ENCODE data around the gene BRSK2. TPM values are rescaled to one million over a fixed set of nuclear protein-coding genes. Genes with fewer than 3 reads are reported as not detected.

The BRSK2 gene
- total RNA-seq, 1 donor from 2014 or later = 4.0 TPM

- H3K36me3 Mint-ChIP-seq (ENCODE audit: low read depth, unreplicated experiment) = peaks cover 7% of the 10 kb centered on the region
- H3K9me3 Mint-ChIP-seq (ENCODE audit: unreplicated experiment) = no peaks in the 10 kb centered on the region
- no peak for TF ChIP-seq CTCF (IDR thresholded peaks at IDR 0.05; ENCODE audit: unreplicated experiment)
- H3K27me3 Mint-ChIP-seq (ENCODE audit: unreplicated experiment) = peaks cover 10% of the 10 kb centered on the region
- no peak overlapping the region for H3K27ac Mint-ChIP-seq (ENCODE audit: unreplicated experiment)
- no peak overlapping the region for H3K4me3 Mint-ChIP-seq (ENCODE audit: unreplicated experiment)
- DNase-seq (ENCODE audit: low spot score) = no peak
- H3K4me1 Mint-ChIP-seq (ENCODE audit: unreplicated experiment) = peaks cover 2% of the 10 kb centered on the region
Observed at GRCh38 chr11:1472180-1473005, 82.7 kb downstream of the BRSK2 start.

DNA sequence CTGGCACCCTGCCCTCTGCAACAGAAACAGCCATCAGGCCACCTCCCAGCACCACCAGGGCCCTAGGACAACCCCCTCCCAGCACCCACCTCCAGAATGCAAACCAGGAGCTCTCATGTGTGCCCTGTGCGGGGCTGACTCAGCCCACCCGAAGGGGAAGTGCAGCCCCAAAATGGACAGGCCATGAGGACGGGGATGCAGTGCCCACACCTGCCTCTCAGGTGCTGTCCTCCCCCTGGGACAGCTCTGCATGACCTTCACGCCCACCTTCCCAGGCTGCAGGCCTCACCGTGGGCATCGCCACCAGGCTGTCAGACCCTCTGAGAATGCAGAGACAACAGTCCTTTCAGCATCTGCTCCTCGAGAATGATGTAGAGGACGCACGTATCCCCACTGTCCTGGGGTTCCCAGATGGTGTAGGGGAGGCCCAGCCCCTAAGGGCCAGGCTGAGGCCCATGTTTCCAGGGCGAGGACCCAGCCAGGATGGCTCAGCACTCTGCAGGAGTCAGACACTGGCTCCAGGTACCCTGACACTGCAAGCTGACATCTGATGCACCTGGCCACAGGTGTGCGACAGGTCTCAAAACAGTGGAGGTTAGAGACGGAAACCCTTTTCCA is 83.4 kb downstream of the BRSK2 start:
- Mint-ChIP-seq H3K9me3 (ENCODE audit: unreplicated experiment) (no peaks in the 10 kb centered on the region), H3K4me3 (ENCODE audit: unreplicated experiment) (no peak overlapping the region), H3K36me3 (ENCODE audit: low read depth, unreplicated experiment) (peaks cover 7% of the 10 kb centered on the region), H3K27ac (ENCODE audit: unreplicated experiment) (no peak overlapping the region), H3K4me1 (ENCODE audit: unreplicated experiment) (no peaks in the 10 kb centered on the region), H3K27me3 (ENCODE audit: unreplicated experiment) (peaks cover 7% of the 10 kb centered on the region)
- no peak for TF ChIP-seq CTCF (IDR thresholded peaks at IDR 0.05; ENCODE audit: unreplicated experiment)
- DNase-seq (ENCODE audit: low spot score) = no peak

DNA sequence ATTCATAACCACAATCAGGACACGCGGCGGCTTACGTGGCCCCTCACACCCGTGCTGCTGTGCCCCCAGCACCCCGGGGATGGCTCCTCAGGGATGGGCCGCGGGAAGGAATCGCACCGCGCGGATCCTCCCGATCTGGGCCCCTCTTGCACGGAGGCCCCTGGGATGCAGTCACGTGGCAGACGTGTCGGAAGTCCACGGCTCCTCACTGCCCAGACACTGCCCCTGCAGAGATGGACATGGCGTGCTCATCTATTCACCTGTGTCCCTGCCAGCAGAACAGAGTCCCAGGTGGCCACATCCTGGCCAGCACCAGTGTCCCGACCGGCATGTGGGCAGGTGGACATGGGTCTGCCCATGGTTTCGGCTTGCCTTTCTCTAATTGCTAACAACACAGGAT is 84.1 kb downstream of the BRSK2 start:
- no peaks in the 10 kb centered on the region for H3K4me1 Mint-ChIP-seq (ENCODE audit: unreplicated experiment)
- H3K9me3 Mint-ChIP-seq (ENCODE audit: unreplicated experiment) = no peaks in the 10 kb centered on the region
- H3K4me3 Mint-ChIP-seq (ENCODE audit: unreplicated experiment) = no peak overlapping the region
- peaks cover 9% of the 10 kb centered on the region for H3K36me3 Mint-ChIP-seq (ENCODE audit: low read depth, unreplicated experiment)
- no peak for DNase-seq (ENCODE audit: low spot score)
- no peak for TF ChIP-seq CTCF (IDR thresholded peaks at IDR 0.05; ENCODE audit: unreplicated experiment)
- no peak overlapping the region for H3K27ac Mint-ChIP-seq (ENCODE audit: unreplicated experiment)
- H3K27me3 Mint-ChIP-seq (ENCODE audit: unreplicated experiment) = peaks cover 7% of the 10 kb centered on the region

GRCh38 chr11:1475841-1476240 is 86.1 kb downstream of the BRSK2 start:
- Mint-ChIP-seq H3K27ac (ENCODE audit: unreplicated experiment) (no peak overlapping the region), H3K27me3 (ENCODE audit: unreplicated experiment) (peaks cover 7% of the 10 kb centered on the region), H3K4me3 (ENCODE audit: unreplicated experiment) (no peak overlapping the region), H3K4me1 (ENCODE audit: unreplicated experiment) (no peaks in the 10 kb centered on the region), H3K36me3 (ENCODE audit: low read depth, unreplicated experiment) (peaks cover 12% of the 10 kb centered on the region), H3K9me3 (ENCODE audit: unreplicated experiment) (no peaks in the 10 kb centered on the region)
- TF ChIP-seq CTCF (IDR thresholded peaks at IDR 0.05; ENCODE audit: unreplicated experiment) = no peak
- no peak for DNase-seq (ENCODE audit: low spot score)
